A549 (cell line): ENCODE results near the gene GPS1. TPM values are rescaled to one million over a fixed set of nuclear protein-coding genes. Genes with fewer than 3 reads are reported as not detected.

Source experiments
- ATAC-seq, 2 experiments: fragments of 200-7000 bp in 1 of 2; fragments of >200 bp in 1 of 2; cut with Nextera tagmentation in 1 of 2; cut with Tn5 transposase in 1 of 2; 3 replicates each; pipeline versions ENCODE4 v1.8.0 to v1.9.1; 2018 to 2020; ENCODE audit warnings: mild to moderate bottlenecking in 1 of 2, moderate library complexity in 1 of 2
- CTCF ChIA-PET: fragments of 300-600 bp; sonication (Branson Sonifier 250); formaldehyde crosslinking; extraction: SDS; loops from one replicate; lab custom pipeline; 2021; ENCODE audit warnings: antibody characterized with exemption, inconsistent platforms; lab: Yijun Ruan, JAX
- POLR2A ChIA-PET: fragments of 350-600 bp; formaldehyde crosslinking; extraction: SDS; loops from one replicate; lab custom pipeline; 2021; ENCODE audit warnings: antibody characterized with exemption, inconsistent platforms; lab: Yijun Ruan, JAX
- DNase-seq, 2 experiments: peaks; one replicate each; pipeline versions ENCODE4 v3.0.0 to v3.0.0-alpha.2; 2011 to 2016; ENCODE audit warnings: low read depth in 1 of 2, low spot score in 1 of 2
- FAIRE-seq: peaks from 2 replicates; lab custom pipeline; 2011; peaks lifted over from hg19 to GRCh38; lab: Jason Lieb, UNC
- H3K27ac ChIP-seq, 2 experiments: fragments of >200 bp; sonication (Bioruptor Twin); formaldehyde crosslinking; 3 replicates each; pipeline ENCODE4 v1.5.1; 2016 to 2017
- H3K4me1 ChIP-seq: fragments of >200 bp; sonication (Bioruptor Twin); formaldehyde crosslinking; 3 replicates; pipeline ENCODE4 v1.6.1; 2016
- H3K4me2 ChIP-seq: fragments of >200 bp; sonication (Bioruptor Twin); formaldehyde crosslinking; 3 replicates; pipeline ENCODE4 v1.6.1; 2016
- H3K4me3 ChIP-seq: fragments of >200 bp; sonication (Bioruptor Twin); formaldehyde crosslinking; 3 replicates; pipeline ENCODE4 v1.5.1; 2016
- H3K9me3 ChIP-seq: fragments of >200 bp; sonication (Bioruptor Twin); formaldehyde crosslinking; 3 replicates; pipeline ENCODE4 v1.6.1; 2016
- EHF ChIP-seq: fragments of 250-450 bp; sonication (Bioruptor Pico); IDR thresholded peaks from 2 replicates; pipeline ENCODE4 v1.5.0; 2020; ENCODE audit warnings: mild to moderate bottlenecking
- FOSB ChIP-seq: fragments of 250-450 bp; sonication (Bioruptor Pico); IDR thresholded peaks from 2 replicates; pipeline ENCODE4 v1.5.0; 2020; ENCODE audit warnings: mild to moderate bottlenecking, moderate library complexity
- FOSL2 ChIP-seq, 2 experiments: fragments of 450-650 bp in 1 of 2; fragments of >200 bp in 1 of 2; sonication (Bioruptor Twin) in 1 of 2; formaldehyde crosslinking; IDR thresholded peaks; 2 replicates each; pipeline versions ENCODE4 v1.5.0 to v1.6.1; 2016 to 2020; ENCODE audit warnings: mild to moderate bottlenecking in 1 of 2, moderate library complexity in 1 of 2
- FOXS1 ChIP-seq: fragments of 250-450 bp; sonication (Bioruptor Pico); IDR thresholded peaks from 2 replicates; pipeline ENCODE4 v1.5.0; 2020; ENCODE audit warnings: mild to moderate bottlenecking, moderate library complexity
- GATA3 ChIP-seq: IDR thresholded peaks from 2 replicates; pipeline ENCODE4 v1.6.1; 2012; ENCODE audit warnings: borderline replicate concordance
- HDAC2 ChIP-seq: fragments of 200-600 bp; sonication (generic); IDR thresholded peaks from 2 replicates; pipeline ENCODE4 v1.6.1; 2016
- HEYL ChIP-seq: fragments of 250-450 bp; sonication (Bioruptor Pico); IDR thresholded peaks from 2 replicates; pipeline ENCODE4 v1.8.0; 2021; ENCODE audit warnings: mild to moderate bottlenecking, moderate library complexity
- JUN ChIP-seq, 2 experiments: fragments of >200 bp; sonication (Bioruptor Twin); formaldehyde crosslinking; IDR thresholded peaks; 2 replicates in 1 of 2; 3 replicates in 1 of 2; pipeline ENCODE4 v1.6.1; 2016 to 2017
- KDM5A ChIP-seq: fragments of 200-600 bp; sonication (generic); IDR thresholded peaks from 2 replicates; pipeline ENCODE4 v1.6.1; 2016; ENCODE audit warnings: antibody characterized with exemption, mild to moderate bottlenecking
- MAFK ChIP-seq: fragments of 450-650 bp; IDR thresholded peaks from 2 replicates; pipeline ENCODE4 v1.6.1; 2014; ENCODE audit not compliant: partially characterized antibody
- NFE2L2 ChIP-seq: fragments of 150-350 bp; conservative IDR thresholded peaks from 2 replicates; pipeline ENCODE4 v1.6.1; 2014; ENCODE audit warnings: low read length
- RFX5 ChIP-seq: fragments of 450-650 bp; IDR thresholded peaks from 2 replicates; pipeline ENCODE4 v1.7.1; 2014; ENCODE audit warnings: antibody characterized with exemption, mild to moderate bottlenecking, moderate library complexity
- SREBF2 ChIP-seq: fragments of 450-650 bp; IDR thresholded peaks from 2 replicates; pipeline ENCODE4 v1.6.1; 2014; ENCODE audit warnings: mild to moderate bottlenecking, moderate library complexity
- TFCP2L1 ChIP-seq: fragments of 250-450 bp; sonication (Bioruptor Pico); IDR thresholded peaks from 2 replicates; pipeline ENCODE4 v1.5.0; 2021; ENCODE audit warnings: mild to moderate bottlenecking
- TP53 ChIP-seq: fragments of 250-450 bp; sonication (Bioruptor Pico); IDR thresholded peaks from 2 replicates; pipeline ENCODE4 v1.5.0; 2021; ENCODE audit warnings: mild to moderate bottlenecking, moderate library complexity
- ZNF302 ChIP-seq: fragments of 250-450 bp; sonication (Bioruptor Pico); IDR thresholded peaks from 2 replicates; pipeline ENCODE4 v1.9.0; 2021; ENCODE audit warnings: inconsistent platforms, mild to moderate bottlenecking, moderate library complexity
- ZSCAN20 ChIP-seq: fragments of 250-450 bp; sonication (Bioruptor Pico); IDR thresholded peaks from 2 replicates; pipeline ENCODE4 v1.8.0; 2022; ENCODE audit warnings: mild to moderate bottlenecking, moderate library complexity
- WGBS: methylation state at CpG from one replicate; pipeline ENCODE4 v1.1.6; 2017; ENCODE audit errors: missing lambda C conversion rate; 5-methylcytosine and 5-hydroxymethylcytosine counted together
- polyA plus RNA-seq, 4 experiments: library from polyadenylated mRNA; depleted of rRNA in 3 of 4; stranded (reverse); fragments of >200 nt; fragmentation: RNase III in 1 of 4; extraction: RNeasy Plus Mini Kit Qiagen cat#74134 plus additional on column Dnase treatment in 1 of 4; gene quantifications; 2 replicates in 3 of 4; 3 replicates in 1 of 4; pipeline ENCODE4 v1.2.3, GENCODE V29; 2011 to 2017
- TF ChIP-seq, protein P1 (sequence below): IDR thresholded peaks from 2 replicates; pipeline ENCODE4 v1.6.1; 2012

GPS1 gene
- polyA plus RNA-seq, 2 of the 4 experiments (the other 2 are of a cell fraction) = 89.4 to 126 TPM

DNA sequence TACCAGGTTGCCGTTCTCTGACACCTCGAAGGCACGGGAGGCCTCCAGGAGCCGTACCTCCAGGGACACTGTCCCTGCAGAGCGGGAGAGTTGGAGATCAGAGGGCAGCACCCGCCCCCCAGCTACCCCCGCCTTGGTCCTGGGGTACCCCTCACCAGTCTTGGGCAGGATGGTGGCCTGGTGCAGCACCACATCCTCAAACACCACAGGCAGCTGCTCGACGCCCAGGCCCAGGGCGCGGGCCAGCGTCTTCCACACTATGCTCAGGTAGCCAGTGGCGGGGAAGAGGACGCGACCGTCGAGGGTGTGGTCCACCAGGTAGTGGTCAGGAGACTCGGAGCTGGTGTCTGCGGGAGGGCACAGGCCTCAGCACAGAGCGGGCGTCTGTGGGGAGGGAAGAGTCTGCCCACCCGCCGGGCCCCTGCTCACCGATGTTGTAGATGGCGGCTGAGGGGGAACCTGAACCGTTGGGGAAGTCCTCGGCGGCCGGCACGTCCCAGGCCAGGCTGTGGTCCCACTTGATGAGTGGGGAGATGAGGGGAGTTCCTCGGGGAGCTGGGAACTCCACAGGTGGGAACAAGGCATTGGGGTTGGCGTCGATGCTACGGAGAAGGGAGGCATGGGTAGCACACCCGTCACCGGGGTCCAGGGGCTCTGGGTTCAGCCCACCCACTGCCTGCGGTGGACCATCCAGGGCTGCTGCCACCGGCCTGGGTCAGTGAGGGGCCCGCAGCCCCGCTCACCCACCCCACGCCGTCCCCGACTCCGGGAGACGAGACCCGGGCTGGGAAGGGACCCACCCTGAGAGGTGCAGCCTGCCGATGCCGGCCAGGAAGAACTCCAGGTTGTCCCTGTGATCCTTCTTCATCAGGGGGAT lies 36.5 kb downstream of the GPS1 start:
- no peak for FAIRE-seq
- CTCF ChIA-PET = interaction anchor here (1.3 to 2.8 kb wide), 3 partner anchors 10 to 58 kb away, joined by 3 to 11 read pairs (median 10); partner anchors contain the start of genes FASN and RAC3
- Histone ChIP-seq H3K27ac (no peak overlapping the region), H3K4me1 (no peaks in the 10 kb centered on the region), H3K4me2 (no peak overlapping the region), H3K4me3 (no peak overlapping the region), H3K9me3 (no peaks in the 10 kb centered on the region)
- 96% methylated on average over 48 of the region's 48 CpGs for WGBS
- no peak for DNase-seq
- no peak for ATAC-seq
- TF ChIP-seq MAFK (no peak), JUN (IDR thresholded peaks at IDR 0.05) (0 out of 5 replicates have a peak, but pooled peaks of 1 of the 2 experiments have one; percentile 8), ZSCAN20 (CRISPR knock-in tag) (no peak), FOSL2 (IDR thresholded peaks at IDR 0.05) (no peak), FOSL2 (CRISPR knock-in tag; IDR thresholded peaks at IDR 0.05) (no peak)
- POLR2A ChIA-PET = interaction anchor here (2.5 kb wide), 1 partner anchor 10 kb away, joined by 9 read pairs; the partner anchor contains the start of gene FASN

DNA sequence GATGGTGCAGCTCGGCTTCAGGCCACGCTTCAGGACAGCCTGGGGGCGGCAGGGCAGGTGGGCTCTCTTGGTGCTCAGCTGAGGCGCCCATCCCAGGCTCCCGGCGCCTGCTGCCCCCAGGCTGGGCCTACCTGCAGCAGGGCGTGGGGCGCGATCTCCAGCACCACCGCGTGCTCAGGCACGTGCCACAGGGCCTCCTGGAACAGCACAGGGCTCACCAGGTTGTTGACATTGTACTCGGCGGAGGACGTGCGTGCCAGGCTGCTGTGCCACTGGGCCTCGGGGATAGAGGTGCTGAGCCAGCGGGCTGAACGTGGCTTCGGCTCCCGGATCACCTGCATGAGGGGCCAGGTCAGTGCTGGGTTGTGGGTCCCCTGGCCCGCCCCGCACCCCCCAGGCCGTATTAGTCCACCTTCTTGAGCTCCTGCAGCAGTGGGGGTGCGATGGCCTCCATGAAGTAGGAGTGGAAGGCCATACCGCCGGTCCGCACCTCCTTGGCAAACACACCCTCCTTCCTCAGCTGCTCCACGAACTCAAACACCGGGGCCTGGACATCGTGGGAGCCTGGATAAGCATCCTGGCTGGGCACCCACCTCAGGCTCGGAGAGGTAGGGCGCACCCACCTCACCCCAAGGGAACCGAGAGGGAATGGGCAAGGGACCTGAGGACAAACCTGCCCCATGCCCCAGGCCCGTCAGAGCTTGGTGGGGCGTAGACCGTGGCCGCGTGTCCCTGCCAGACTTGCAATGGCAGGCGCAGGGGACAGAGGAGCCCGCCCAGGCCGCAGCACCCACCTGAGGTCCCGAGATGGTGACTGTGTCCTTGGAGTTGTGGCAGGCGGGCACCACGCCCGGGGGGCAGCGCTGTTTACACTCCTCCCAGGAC lies 37.4 kb downstream of the GPS1 start:
- no peaks in the 10 kb centered on the region for H3K9me3 ChIP-seq
- ChIA-PET POLR2A (interaction anchor here (2.5 kb wide), 1 partner anchor 9 kb away, joined by 9 read pairs; the partner anchor contains the start of gene FASN), CTCF (interaction anchor here (0.9 to 2.8 kb wide), 7 partner anchors 9 to 61 kb away, joined by 3 to 10 read pairs (median 4); partner anchors contain the start of genes DCXR and FASN)
- H3K27ac ChIP-seq = no peak overlapping the region
- 95% methylated on average over 34 of the region's 47 CpGs for WGBS
- TF ChIP-seq, protein P1, sequence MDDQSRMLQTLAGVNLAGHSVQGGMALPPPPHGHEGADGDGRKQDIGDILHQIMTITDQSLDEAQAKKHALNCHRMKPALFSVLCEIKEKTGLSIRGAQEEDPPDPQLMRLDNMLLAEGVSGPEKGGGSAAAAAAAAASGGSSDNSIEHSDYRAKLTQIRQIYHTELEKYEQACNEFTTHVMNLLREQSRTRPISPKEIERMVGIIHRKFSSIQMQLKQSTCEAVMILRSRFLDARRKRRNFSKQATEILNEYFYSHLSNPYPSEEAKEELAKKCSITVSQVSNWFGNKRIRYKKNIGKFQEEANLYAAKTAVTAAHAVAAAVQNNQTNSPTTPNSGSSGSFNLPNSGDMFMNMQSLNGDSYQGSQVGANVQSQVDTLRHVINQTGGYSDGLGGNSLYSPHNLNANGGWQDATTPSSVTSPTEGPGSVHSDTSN = no peak
- TF ChIP-seq ZSCAN20 (CRISPR knock-in tag) (no peak), FOSB (no peak)
- H3K4me1 ChIP-seq = no peaks in the 10 kb centered on the region
- no peak for DNase-seq
- ATAC-seq = no peak
- FAIRE-seq = no peak
- no peak overlapping the region for H3K4me2 ChIP-seq
- no peak overlapping the region for H3K4me3 ChIP-seq

DNA sequence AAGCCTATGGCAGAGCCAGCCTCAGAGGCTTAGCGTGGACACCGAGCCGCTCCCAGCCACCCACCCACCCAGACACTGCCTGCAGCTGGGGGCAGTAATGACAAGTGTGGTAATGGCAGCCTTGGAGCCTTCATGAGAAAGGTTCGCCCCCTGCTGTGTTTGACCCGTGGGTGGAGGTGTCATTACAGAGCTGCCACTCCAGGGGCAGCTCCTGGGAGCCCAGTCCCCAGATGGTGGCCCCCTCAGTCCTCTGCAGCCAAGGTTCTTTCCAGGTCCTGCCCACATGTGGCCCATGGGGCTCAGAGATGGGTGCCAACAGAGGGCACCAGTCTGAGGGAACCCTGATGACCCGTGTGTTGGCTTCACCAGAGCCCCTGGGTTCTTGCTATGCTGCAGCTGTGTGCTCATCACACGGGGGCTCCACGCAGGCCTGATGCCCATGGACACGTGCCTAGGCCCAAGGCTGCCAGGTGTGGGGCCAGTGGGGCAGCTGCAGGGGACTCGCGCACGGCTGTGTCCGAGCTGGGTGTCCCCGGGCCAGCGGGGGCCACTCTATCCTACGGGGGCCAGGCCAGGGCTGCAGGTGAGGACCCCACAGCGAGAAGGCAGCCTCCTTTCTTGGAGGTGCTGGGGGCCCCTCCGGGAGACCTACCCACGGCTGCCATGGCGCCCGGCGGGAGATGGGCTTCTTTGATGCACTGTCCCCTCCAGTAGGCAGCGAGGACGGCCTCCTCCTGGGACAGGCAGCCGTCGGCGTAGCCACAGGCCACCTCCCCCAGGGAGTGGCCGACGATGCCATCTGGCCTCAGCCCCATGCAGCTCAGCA lies 38.2 kb downstream of the GPS1 start:
- Histone ChIP-seq H3K27ac (no peak overlapping the region), H3K9me3 (no peaks in the 10 kb centered on the region), H3K4me1 (no peaks in the 10 kb centered on the region)
- no peak for FAIRE-seq
- TF ChIP-seq FOSB (no peak), FOXS1 (CRISPR knock-in tag) (no peak), EHF (CRISPR knock-in tag) (no peak), ZNF302 (CRISPR knock-in tag) (no peak), SREBF2 (no peak), RFX5 (no peak), KDM5A (no peak), NFE2L2 (no peak), GATA3 (no peak), TP53 (CRISPR knock-in tag) (no peak), ZSCAN20 (CRISPR knock-in tag) (no peak), HDAC2 (no peak), HEYL (CRISPR knock-in tag) (no peak), TFCP2L1 (CRISPR knock-in tag) (no peak)
- TF ChIP-seq, all 56 proteins: peak for 0
- Histone ChIP-seq H3K4me2 (no peak overlapping the region), H3K4me3 (no peak overlapping the region)
- 90% methylated on average over 28 of the region's 29 CpGs for WGBS
- DNase-seq (no peak), ATAC-seq (no peak; a peak in 1 of 6 replicates)
- ChIA-PET CTCF (interaction anchor here (0.9 to 3.0 kb wide), 6 partner anchors 8 to 62 kb away, joined by 3 to 16 read pairs (median 5); partner anchors contain the start of genes DCXR, FASN and RAC3), POLR2A (no interaction called here)
